SU-DHL-6 (cell line): ENCODE results near the gene CYP2J2.
"Not testable (repeated sequence)": the region's sequence is repeated elsewhere in the genome, so short reads cannot be mapped to it uniquely, and the experiment has no call there.

Source experiments
- CTCF ChIP-seq: fragments of 200-600 bp; sonication (generic); IDR thresholded peaks from one replicate; pipeline ENCODE4 v1.5.1; 2017; ENCODE audit warnings: antibody characterized with exemption, mild to moderate bottlenecking, low read length, moderate library complexity; ENCODE audit not compliant: insufficient read depth, poor library complexity, severe bottlenecking
- EZH2phosphoT487 ChIP-seq: fragments of 200-600 bp; sonication (generic), shearing (Covaris generic); conservative IDR thresholded peaks from 2 replicates; pipeline ENCODE4 v1.6.1; 2018; ENCODE audit warnings: mild to moderate bottlenecking, antibody characterized with exemption, low read length, moderate library complexity, mixed read lengths

GRCh38 chr1:59968746-59969145 is 42.2 kb upstream of the CYP2J2 start:
- TF ChIP-seq EZH2phosphoT487, CTCF: not testable (repeated sequence)
